Liver (tissue), 9 donors: ENCODE results near the gene MMGT1. TPM values are rescaled to one million over a fixed set of nuclear protein-coding genes. Genes with fewer than 3 reads are reported as not detected.

Experiments used
- DNase-seq: peaks from one replicate; pipeline ENCODE4 v3.0.0-alpha.2; 2017; ENCODE audit warnings: low spot score
- H3K27ac ChIP-seq, 2 donors: one replicate each; pipeline ENCODE4 v1.7.0; 2013; ENCODE audit warnings: inconsistent platforms in 2 of 2, low read length in 2 of 2, control low read depth in 1 of 2, low read depth in 1 of 2, mild to moderate bottlenecking in 1 of 2
- H3K27me3 ChIP-seq, 4 donors: one replicate each; pipeline versions ENCODE4 v1.6.1 to v1.7.0; 2013; ENCODE audit warnings: low read length in 3 of 4, inconsistent platforms in 1 of 4, mild to moderate bottlenecking in 1 of 4, moderate library complexity in 1 of 4; ENCODE audit not compliant: control insufficient read depth in 4 of 4, insufficient read depth in 4 of 4
- H3K36me3 ChIP-seq, 4 donors: one replicate each; pipeline versions ENCODE4 v1.6.1 to v1.7.0; 2013; ENCODE audit warnings: low read length in 3 of 4, mild to moderate bottlenecking in 3 of 4, low read depth in 1 of 4, moderate library complexity in 1 of 4; ENCODE audit not compliant: control insufficient read depth in 4 of 4, insufficient read depth in 3 of 4
- H3K4me1 ChIP-seq, 4 donors: one replicate each; pipeline versions ENCODE4 v1.6.1 to v1.7.0; 2013; ENCODE audit warnings: low read length in 3 of 4, mild to moderate bottlenecking in 3 of 4, moderate library complexity in 1 of 4; ENCODE audit not compliant: control insufficient read depth in 4 of 4, insufficient read depth in 4 of 4
- H3K4me3 ChIP-seq, 3 donors: one replicate each; pipeline versions ENCODE4 v1.6.1 to v1.7.0; 2013; ENCODE audit warnings: low read length in 3 of 3, control low read depth in 1 of 3, low read depth in 1 of 3, mild to moderate bottlenecking in 1 of 3
- H3K9ac ChIP-seq, 2 donors: one replicate each; pipeline ENCODE4 v1.7.0; 2013; ENCODE audit warnings: low read length in 2 of 2, mild to moderate bottlenecking in 2 of 2, moderate library complexity in 2 of 2, control low read depth in 1 of 2, low read depth in 1 of 2
- H3K9me3 ChIP-seq, 4 donors: one replicate each; pipeline versions ENCODE4 v1.6.1 to v1.7.0; 2013; ENCODE audit warnings: low read length in 3 of 4; ENCODE audit not compliant: control insufficient read depth in 4 of 4
- EGR1 ChIP-seq, 2 donors: IDR thresholded peaks; 2 replicates each; pipeline ENCODE4 v1.6.1; 2016 to 2018; ENCODE audit warnings: antibody characterized with exemption in 2 of 2, low read depth in 2 of 2
- FOXA1 ChIP-seq: IDR thresholded peaks from 2 replicates; pipeline ENCODE4 v1.6.1; 2016; ENCODE audit warnings: antibody characterized with exemption
- FOXA2 ChIP-seq: IDR thresholded peaks from 2 replicates; pipeline ENCODE4 v1.6.1; 2016; ENCODE audit warnings: antibody characterized with exemption
- GABPA ChIP-seq, 2 donors: IDR thresholded peaks in 1 of 2; conservative IDR thresholded peaks in 1 of 2; 2 replicates each; pipeline ENCODE4 v1.6.1; 2016; ENCODE audit warnings: antibody characterized with exemption in 2 of 2, mild to moderate bottlenecking in 1 of 2, moderate library complexity in 1 of 2
- HNF4A ChIP-seq, 2 donors: conservative IDR thresholded peaks; 2 replicates each; pipeline ENCODE4 v1.6.1; 2016; ENCODE audit warnings: antibody characterized with exemption in 2 of 2, mild to moderate bottlenecking in 2 of 2
- HNF4G ChIP-seq: IDR thresholded peaks from 2 replicates; pipeline ENCODE4 v1.6.1; 2016; ENCODE audit warnings: antibody characterized with exemption
- JUND ChIP-seq, 2 donors: IDR thresholded peaks; 2 replicates each; pipeline ENCODE4 v1.6.1; 2016; ENCODE audit warnings: antibody characterized with exemption in 2 of 2
- NR2F2 ChIP-seq: IDR thresholded peaks from 2 replicates; pipeline ENCODE4 v1.6.1; 2016; ENCODE audit warnings: antibody characterized with exemption
- RAD21 ChIP-seq, 2 donors: IDR thresholded peaks; 2 replicates each; pipeline ENCODE4 v1.6.1; 2016; ENCODE audit warnings: antibody characterized with exemption in 2 of 2, mild to moderate bottlenecking in 2 of 2
- RXRA ChIP-seq, 2 donors: IDR thresholded peaks; 2 replicates each; pipeline ENCODE4 v1.6.1; 2017 to 2018; ENCODE audit warnings: antibody characterized with exemption in 2 of 2, mild to moderate bottlenecking in 1 of 2
- SP1 ChIP-seq: IDR thresholded peaks from 2 replicates; pipeline ENCODE4 v1.6.1; 2018; ENCODE audit warnings: antibody characterized with exemption, mild to moderate bottlenecking
- TAF1 ChIP-seq: conservative IDR thresholded peaks from 2 replicates; pipeline ENCODE4 v1.6.1; 2016; ENCODE audit warnings: antibody characterized with exemption, mild to moderate bottlenecking
- YY1 ChIP-seq: IDR thresholded peaks from 2 replicates; pipeline ENCODE4 v1.6.1; 2016; ENCODE audit warnings: antibody characterized with exemption, mild to moderate bottlenecking
- WGBS: extraction: QIAGEN DNeasy Blood & Tissue Kit; methylation state at CpG from one replicate; pipeline ENCODE4 v1.1.7; 2013; 5-methylcytosine and 5-hydroxymethylcytosine counted together
- polyA plus RNA-seq, 2 donors: library from polyadenylated mRNA; stranded (reverse) in 1 of 2; unstranded in 1 of 2; fragments of 200-250 nt in 1 of 2; fragments of >200 nt in 1 of 2; fragmentation: Nextera tagmentation in 1 of 2; extraction: Ambion mirVana in 1 of 2; gene quantifications; one replicate each; pipeline versions ENCODE4 v1.2.1 to v1.2.3, GENCODE V29; 2013 to 2015
- total RNA-seq, 2 donors: library from RNA; depleted of rRNA; stranded (reverse); fragments of >200 nt; gene quantifications; one replicate each; pipeline ENCODE4 v1.2.3, GENCODE V29; 2014
- TF ChIP-seq, protein P1 (sequence below): fragments of 150-350 bp; IDR thresholded peaks from 2 replicates; pipeline ENCODE4 v1.5.1; 2017; ENCODE audit warnings: improper control_type of control experiment, low read depth, low read length; ENCODE audit not compliant: missing input control
- TF ChIP-seq, protein P2 (sequence below): IDR thresholded peaks from 2 replicates; pipeline ENCODE4 v1.6.1; 2016; ENCODE audit warnings: antibody characterized with exemption, mild to moderate bottlenecking
- TF ChIP-seq, protein P3 (sequence below): IDR thresholded peaks from 2 replicates; pipeline ENCODE4 v1.6.1; 2016; ENCODE audit warnings: antibody characterized with exemption
- TF ChIP-seq, protein P4 (sequence below): IDR thresholded peaks from 2 replicates; pipeline ENCODE4 v1.6.1; 2016; ENCODE audit warnings: antibody characterized with exemption
- donor health status: healthy.
- donor health status: healthy.
- donor health status: healthy.
- donor health status: healthy.
- donor health status: healthy.

MMGT1 gene
- total RNA-seq: 1 to 10 TPM; 3.7 to 4.2 TPM
- polyA plus RNA-seq: 1 to 10 TPM; 3.4 TPM

DNA sequence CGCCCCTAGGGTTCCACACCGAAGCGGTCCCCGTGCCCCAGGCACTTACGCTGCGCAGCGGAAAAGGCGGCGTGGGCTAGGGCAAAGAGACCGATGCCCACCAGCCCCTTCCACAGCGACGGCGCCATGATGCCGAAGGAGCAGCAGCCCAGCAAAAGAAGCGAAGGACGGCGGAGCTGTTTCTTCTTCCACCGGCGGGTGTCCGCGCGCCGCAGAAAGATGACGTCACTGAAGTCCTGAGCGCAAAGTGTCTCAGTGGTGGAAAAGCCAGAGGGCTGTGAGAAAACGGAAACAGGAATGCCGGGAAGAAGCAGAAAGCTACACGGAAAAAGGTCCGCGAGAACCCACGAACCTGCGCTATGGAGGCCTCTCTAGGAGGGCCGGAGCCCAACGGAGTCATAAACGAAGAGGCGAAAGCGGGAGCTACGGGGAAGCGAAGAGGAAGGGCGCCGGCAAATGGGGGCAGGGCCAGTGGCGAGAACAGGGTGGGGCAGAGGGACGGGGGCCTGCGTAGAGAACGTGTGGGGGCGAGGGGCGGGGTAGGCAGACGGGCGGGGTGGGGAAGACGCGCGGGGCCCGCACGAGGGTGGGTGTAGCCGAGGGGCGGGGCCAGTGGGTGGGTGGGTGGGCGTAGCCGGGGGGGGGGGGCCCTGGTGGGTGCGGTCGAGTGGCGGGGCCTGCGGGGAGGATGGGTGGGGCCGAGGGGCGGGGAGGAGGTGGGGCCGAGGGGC, at the start of gene MMGT1:
TSS of gene MMGT1 (minus strand) at position 441 of the 731 bp plus-strand sequence. CDS start at position 128, 313 bp downstream.
- Histone ChIP-seq H3K4me3 (peak within 1 kb of the TSS; percentile 61 to 92 (median 73)), H3K9ac (peak within 1 kb of the TSS; percentile 24 to 90), H3K9me3 (no peaks in the 10 kb centered on the region), H3K4me1 (peaks cover 0 to 13% (median 11%) of the 10 kb centered on the region in 4 donors), H3K27ac (peak within 1 kb of the TSS; percentile 78 to 81), H3K36me3 (no peaks in the 10 kb centered on the region), H3K27me3 (no peaks in the 10 kb centered on the region)
- WGBS: 2% methylated on average over 61 of the region's 65 CpGs
- peak; percentile 82 for DNase-seq
- TF ChIP-seq HNF4G (no peak), RAD21 (IDR thresholded peaks at IDR 0.05) (peak in 1 of 2 donors; percentile 7), EGR1 (IDR thresholded peaks at IDR 0.05; ENCODE audit: low read depth in 2 of 2) (no peak), FOXA1 (no peak), JUND (IDR thresholded peaks at IDR 0.05) (peak in 1 of 2 donors; percentile 35), SP1 (peak; percentile 24), GABPA (IDR thresholded peaks at IDR 0.05 in 1 of 2, conservative IDR thresholded peaks at IDR 0.05 in 1 of 2) (peak in 1 of 2 donors; percentile 67), YY1 (peak; percentile 42), NR2F2 (no peak)
- TF ChIP-seq, protein P1, sequence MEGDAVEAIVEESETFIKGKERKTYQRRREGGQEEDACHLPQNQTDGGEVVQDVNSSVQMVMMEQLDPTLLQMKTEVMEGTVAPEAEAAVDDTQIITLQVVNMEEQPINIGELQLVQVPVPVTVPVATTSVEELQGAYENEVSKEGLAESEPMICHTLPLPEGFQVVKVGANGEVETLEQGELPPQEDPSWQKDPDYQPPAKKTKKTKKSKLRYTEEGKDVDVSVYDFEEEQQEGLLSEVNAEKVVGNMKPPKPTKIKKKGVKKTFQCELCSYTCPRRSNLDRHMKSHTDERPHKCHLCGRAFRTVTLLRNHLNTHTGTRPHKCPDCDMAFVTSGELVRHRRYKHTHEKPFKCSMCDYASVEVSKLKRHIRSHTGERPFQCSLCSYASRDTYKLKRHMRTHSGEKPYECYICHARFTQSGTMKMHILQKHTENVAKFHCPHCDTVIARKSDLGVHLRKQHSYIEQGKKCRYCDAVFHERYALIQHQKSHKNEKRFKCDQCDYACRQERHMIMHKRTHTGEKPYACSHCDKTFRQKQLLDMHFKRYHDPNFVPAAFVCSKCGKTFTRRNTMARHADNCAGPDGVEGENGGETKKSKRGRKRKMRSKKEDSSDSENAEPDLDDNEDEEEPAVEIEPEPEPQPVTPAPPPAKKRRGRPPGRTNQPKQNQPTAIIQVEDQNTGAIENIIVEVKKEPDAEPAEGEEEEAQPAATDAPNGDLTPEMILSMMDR: no peak
- TF ChIP-seq, protein P2, sequence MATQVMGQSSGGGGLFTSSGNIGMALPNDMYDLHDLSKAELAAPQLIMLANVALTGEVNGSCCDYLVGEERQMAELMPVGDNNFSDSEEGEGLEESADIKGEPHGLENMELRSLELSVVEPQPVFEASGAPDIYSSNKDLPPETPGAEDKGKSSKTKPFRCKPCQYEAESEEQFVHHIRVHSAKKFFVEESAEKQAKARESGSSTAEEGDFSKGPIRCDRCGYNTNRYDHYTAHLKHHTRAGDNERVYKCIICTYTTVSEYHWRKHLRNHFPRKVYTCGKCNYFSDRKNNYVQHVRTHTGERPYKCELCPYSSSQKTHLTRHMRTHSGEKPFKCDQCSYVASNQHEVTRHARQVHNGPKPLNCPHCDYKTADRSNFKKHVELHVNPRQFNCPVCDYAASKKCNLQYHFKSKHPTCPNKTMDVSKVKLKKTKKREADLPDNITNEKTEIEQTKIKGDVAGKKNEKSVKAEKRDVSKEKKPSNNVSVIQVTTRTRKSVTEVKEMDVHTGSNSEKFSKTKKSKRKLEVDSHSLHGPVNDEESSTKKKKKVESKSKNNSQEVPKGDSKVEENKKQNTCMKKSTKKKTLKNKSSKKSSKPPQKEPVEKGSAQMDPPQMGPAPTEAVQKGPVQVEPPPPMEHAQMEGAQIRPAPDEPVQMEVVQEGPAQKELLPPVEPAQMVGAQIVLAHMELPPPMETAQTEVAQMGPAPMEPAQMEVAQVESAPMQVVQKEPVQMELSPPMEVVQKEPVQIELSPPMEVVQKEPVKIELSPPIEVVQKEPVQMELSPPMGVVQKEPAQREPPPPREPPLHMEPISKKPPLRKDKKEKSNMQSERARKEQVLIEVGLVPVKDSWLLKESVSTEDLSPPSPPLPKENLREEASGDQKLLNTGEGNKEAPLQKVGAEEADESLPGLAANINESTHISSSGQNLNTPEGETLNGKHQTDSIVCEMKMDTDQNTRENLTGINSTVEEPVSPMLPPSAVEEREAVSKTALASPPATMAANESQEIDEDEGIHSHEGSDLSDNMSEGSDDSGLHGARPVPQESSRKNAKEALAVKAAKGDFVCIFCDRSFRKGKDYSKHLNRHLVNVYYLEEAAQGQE: peak; percentile 14
- TF ChIP-seq, protein P3, sequence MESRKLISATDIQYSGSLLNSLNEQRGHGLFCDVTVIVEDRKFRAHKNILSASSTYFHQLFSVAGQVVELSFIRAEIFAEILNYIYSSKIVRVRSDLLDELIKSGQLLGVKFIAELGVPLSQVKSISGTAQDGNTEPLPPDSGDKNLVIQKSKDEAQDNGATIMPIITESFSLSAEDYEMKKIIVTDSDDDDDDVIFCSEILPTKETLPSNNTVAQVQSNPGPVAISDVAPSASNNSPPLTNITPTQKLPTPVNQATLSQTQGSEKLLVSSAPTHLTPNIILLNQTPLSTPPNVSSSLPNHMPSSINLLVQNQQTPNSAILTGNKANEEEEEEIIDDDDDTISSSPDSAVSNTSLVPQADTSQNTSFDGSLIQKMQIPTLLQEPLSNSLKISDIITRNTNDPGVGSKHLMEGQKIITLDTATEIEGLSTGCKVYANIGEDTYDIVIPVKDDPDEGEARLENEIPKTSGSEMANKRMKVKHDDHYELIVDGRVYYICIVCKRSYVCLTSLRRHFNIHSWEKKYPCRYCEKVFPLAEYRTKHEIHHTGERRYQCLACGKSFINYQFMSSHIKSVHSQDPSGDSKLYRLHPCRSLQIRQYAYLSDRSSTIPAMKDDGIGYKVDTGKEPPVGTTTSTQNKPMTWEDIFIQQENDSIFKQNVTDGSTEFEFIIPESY: peak; percentile 17
- TF ChIP-seq, protein P4, sequence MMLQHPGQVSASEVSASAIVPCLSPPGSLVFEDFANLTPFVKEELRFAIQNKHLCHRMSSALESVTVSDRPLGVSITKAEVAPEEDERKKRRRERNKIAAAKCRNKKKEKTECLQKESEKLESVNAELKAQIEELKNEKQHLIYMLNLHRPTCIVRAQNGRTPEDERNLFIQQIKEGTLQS: no peak

DNA sequence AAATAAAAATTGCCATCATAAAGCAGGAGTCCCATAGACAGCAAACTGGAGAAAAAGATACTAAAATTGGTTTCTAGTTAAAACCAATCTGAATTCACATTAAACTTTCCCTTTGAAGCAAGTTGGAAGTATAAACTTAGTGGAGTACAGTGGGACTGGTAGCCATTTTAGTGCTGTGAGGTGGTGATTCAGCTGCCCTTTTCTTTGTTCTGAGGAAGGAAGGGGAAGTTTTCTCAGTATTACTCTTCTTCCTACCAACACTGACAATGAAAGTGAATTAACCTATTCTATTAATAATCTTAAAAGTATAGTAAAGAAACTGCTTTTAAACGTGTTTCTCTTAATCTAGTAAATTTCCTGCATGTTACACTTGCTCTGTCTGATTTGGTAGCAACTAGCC, 48.1 kb upstream of the MMGT1 start:
- no peaks in the 10 kb centered on the region for H3K9me3 ChIP-seq
- DNase-seq: no peak
- H3K27me3 ChIP-seq: no peaks in the 10 kb centered on the region
- H3K4me3 ChIP-seq: no peak overlapping the region
- H3K4me1 ChIP-seq: no peaks in the 10 kb centered on the region
- no peak overlapping the region for H3K27ac ChIP-seq
- H3K36me3 ChIP-seq: peaks cover 0 to 7% (median under 1%) of the 10 kb centered on the region in 4 donors
- H3K9ac ChIP-seq: no peak overlapping the region
- WGBS: 78% methylated on average over 1 of the region's 1 CpG
- TF ChIP-seq TAF1 (no peak), JUND (IDR thresholded peaks at IDR 0.05) (no peak), RAD21 (IDR thresholded peaks at IDR 0.05) (no peak), HNF4A (conservative IDR thresholded peaks at IDR 0.05) (no peak), FOXA2 (no peak), GABPA (IDR thresholded peaks at IDR 0.05 in 1 of 2, conservative IDR thresholded peaks at IDR 0.05 in 1 of 2) (no peak), HNF4G (no peak), NR2F2 (no peak), EGR1 (IDR thresholded peaks at IDR 0.05; ENCODE audit: low read depth in 2 of 2) (no peak), RXRA (IDR thresholded peaks at IDR 0.05) (no peak)
- TF ChIP-seq, protein P2: no peak
- TF ChIP-seq, protein P3: no peak
